GM19193 (cell line): Measurements from ENCODE around the gene ROCK2.

Experiments
- POLR2A ChIP-seq: IDR thresholded peaks from 4 replicates; pipeline ENCODE4 v1.6.1; 2011; ENCODE audit not compliant: insufficient read depth, insufficient read length; ENCODE audit errors: extremely low read depth

The ROCK2 gene

GRCh38 chr2:11375025-11375688 lies 30.7 kb upstream of the ROCK2 start:
- no peak for TF ChIP-seq POLR2A

- no peak for TF ChIP-seq POLR2A
Measured at GRCh38 chr2:11373096-11373495, 28.7 kb upstream of the ROCK2 start.

- no peak for TF ChIP-seq POLR2A
Measured at GRCh38 chr2:11371092-11371937, 26.9 kb upstream of the ROCK2 start.

- TF ChIP-seq POLR2A = no peak
Measured at GRCh38 chr2:11370377-11371091, 26.1 kb upstream of the ROCK2 start.

GRCh38 chr2:11368059-11368572 lies 23.7 kb upstream of the ROCK2 start:
- no peak for TF ChIP-seq POLR2A

GRCh38 chr2:11367170-11367730 lies 22.8 kb upstream of the ROCK2 start:
- TF ChIP-seq POLR2A = no peak

- no peak for TF ChIP-seq POLR2A
Measured at GRCh38 chr2:11366326-11366741, 21.9 kb upstream of the ROCK2 start.

- TF ChIP-seq POLR2A = no peak
Measured at GRCh38 chr2:11365096-11365879, 20.9 kb upstream of the ROCK2 start.

- TF ChIP-seq POLR2A = no peak
Measured at GRCh38 chr2:11364565-11364887, 20.1 kb upstream of the ROCK2 start.

- no peak for TF ChIP-seq POLR2A
Measured at GRCh38 chr2:11363868-11364564, 19.6 kb upstream of the ROCK2 start.

GRCh38 chr2:11359865-11360264 lies 15.4 kb upstream of the ROCK2 start:
- no peak for TF ChIP-seq POLR2A

GRCh38 chr2:11357428-11357972 lies 13.1 kb upstream of the ROCK2 start:
- no peak for TF ChIP-seq POLR2A

- TF ChIP-seq POLR2A = no peak
Measured at GRCh38 chr2:11356764-11357163, 12.3 kb upstream of the ROCK2 start.
